ENCODE data around the gene FRG2C.
"Not testable (repeated sequence)": the region's sequence is repeated elsewhere in the genome, so short reads cannot be mapped to it uniquely, and the experiment has no call there.

FRG2C gene

DNA sequence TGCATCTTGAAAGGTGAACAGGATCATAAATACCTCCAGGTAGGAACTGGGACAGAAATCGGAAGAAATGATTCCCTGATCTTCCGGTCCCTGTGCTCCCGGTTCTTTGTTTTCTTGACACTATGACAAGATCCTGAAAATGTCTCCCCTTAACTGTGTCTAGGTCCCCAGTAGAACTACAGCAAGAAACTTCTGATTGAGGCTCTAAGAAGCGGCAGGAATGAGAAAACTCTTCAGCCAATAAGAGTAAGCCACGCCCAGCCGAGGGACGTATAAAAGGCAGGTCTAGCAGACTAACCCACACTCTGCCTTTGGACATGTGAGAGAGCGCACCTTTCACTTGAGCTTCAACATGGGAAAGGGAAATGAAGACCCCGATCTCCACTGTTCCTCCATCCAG lies at the start of gene FRG2C:
TSS of gene FRG2C (plus strand) at position 301 of the 400 bp plus-strand sequence. CDS start at position 353, 52 bp downstream.
- not testable (repeated sequence) for DNase-seq

DNA sequence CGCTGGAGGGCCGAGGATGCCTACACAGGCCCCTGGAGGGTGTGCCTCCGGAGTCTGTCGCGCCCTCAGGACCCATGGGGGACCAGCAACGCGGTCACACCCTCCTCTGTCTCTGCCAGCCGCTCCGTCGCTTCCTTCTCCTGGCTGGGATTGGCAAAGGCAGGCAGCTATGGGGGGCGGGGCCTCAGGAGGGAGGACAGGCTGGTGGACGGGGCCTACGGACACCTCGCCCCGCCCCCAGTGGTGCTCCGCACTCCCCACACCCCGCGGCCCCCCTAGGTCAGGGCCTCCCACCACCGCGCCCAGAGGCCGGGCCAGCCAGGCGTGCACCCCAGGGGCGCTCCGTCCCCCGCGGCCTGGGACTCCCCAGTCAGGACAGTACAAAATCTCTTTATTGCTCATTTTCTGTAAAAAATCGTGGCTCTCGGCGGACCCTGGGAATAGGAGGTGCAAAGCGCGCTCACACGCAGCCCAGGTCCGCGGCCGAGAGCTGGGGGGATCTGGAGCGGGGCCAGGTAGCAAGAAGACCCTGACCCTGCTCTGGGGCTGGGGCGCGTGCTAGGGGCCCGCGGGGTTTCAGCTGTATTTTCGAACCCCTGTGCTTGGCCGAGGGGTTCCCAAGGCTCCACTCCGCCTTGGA lies 45.3 kb upstream of the FRG2C start:
- DNase-seq, result not testable (repeated sequence)

DNA sequence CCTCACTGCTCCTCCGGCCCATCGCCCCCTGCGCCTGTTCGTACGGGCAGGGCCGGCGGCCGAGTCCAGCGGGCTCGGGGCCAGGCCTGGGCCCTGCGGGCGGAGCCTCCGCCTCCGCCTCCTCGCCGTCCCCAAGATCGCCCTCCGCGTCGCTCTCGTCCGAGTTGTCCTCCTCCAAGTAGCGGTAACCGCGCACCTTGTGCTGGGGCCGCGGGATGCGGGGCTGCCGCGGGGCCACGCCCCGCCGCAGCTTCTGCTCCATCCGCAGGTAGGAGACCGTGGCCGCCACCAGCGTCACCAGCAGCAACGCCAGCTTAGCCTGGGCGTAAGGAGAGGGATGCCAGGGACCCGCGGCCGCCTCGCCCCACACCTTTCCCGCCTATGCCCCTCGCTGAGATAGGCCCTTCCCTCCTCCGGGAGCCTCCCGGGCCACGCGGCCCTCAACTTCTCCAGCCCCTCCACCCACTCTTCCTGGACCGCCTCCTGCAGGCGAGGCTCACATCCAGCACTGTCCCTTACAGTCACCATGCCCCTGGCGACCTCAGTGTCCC lies 44.6 kb upstream of the FRG2C start:
- not testable (repeated sequence) for DNase-seq

DNA sequence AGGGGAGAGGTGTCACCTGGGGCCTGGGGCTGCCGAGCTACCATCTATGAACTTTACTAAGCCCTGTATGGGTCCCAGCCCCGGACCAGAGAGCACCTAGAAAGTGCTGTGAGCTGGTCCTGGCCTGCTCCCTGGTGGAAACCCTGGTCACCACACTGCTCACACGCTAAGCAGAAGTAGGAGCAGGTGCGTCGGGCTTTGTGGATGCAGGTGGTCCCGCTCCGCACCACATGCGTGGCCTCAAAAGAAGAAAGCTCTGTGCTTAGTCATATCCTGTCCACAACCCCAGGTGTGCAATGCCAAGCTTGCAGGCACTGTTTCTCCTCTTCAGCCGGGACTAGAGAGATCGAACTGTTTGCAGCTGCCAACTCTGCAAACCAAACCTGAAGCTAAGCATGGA lies 42.4 kb upstream of the FRG2C start:
- DNase-seq, result not testable (repeated sequence)

DNA sequence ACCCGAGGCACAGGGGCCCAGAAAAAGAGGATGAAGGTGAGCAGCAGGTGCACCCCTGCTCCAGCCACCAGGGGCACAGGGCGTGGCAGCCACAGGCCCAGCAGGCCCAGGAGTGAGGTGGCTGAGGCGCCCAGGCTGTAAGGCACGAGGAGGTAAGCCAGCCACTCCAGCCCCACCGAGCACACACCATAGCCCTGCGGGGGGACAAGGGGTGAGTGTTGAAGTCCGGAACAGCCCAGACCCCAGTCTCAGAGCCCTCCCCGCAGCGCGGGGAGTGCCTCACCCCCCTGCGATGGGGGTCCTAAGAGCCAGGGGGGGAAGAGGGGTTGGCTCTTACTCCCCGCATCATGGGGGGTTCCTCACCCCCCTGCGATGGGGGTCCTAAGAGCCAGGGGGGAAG lies 40.5 kb upstream of the FRG2C start:
- DNase-seq, result not testable (repeated sequence)

DNA sequence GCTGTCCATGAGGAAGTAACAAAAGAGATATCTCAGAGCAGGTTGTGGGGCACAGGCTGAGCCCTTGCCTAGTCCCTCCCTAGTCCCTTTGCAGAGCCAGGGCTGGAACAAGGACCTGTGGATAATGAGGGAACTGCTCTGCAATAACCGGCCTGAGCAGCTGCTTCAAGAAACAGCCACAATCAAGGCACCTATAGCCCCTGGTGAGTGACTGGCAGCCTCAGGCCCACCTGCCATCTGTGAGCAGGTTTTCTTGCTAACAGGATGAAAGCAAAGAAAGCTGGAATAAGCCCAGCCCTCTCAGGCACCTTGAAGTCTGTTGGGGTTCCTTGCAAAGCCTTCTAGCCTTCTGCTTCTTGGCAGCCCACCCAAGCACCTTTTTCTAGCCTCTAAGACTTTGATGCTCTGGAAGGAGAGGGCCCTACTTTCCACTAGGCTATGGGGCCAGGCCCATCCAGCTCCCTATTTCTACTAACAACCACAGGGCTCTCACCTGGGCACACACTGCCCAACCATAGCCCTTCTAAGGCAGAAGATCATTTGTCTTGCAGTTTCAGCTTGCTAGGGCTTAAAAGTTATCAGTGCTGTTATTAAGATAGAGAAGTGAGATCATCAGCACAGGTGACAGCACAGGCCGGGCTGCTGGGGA lies 33.1 kb upstream of the FRG2C start:
- DNase-seq, result not testable (repeated sequence)

DNA sequence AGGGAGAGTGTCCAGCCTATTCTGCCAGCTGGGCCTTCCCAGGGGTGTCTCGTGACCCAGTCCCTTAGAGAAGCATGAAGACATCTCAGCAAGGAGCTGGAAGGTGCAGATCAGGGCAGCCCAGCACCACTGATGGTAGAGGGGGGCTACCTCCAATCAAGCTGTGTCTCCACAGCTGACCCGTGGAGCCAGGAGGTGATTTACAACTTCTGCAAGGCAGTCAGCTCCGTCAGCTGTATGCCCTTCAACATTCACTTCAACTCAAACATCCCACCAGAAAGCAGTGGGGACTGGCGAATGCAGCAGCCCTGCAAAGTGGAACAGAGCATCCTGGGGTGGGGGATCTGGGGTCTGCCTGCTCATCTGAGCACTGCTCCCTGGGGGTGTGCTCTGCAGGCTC lies 32.6 kb upstream of the FRG2C start:
- no peak for DNase-seq

DNA sequence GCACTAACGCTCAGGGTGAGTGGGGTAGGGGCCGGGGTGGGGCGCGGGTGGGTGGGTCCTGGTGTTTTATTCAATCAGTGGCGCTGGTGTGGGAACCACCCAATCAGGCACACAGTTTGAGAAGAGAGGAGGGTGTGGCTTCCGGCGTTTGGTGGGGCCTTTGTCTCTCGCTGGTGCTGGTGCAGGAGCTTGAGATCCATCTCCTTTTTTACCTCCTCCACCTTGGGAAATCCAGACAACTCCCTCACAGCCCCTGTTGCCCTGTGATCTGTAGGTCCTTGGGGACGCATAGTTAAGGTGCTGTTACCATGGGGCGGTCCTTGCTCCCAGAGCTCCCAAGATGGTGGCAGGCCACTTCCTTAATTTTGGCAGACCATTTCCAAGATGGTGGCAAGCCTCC lies 25.2 kb upstream of the FRG2C start:
- not testable (repeated sequence) for DNase-seq

DNA sequence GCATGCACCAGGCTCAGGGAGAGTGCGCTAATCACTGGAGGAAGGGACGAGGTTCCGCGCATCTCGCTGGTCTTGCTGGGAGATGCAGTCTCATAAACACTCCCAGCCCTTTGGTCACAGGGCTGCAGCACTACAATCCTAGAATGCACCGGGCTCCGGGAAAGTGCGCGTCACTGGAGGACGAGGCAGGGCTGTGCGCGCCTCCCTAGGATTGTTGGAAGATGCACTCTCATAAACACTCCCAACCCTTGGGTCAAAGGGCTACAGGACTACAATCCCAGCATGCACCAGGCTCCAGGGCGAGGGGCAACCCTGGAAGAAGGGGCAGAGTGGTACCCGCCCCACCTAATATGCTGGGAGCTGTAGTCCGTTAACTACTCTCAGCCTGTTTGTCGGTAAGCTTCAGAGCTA lies 23.0 kb upstream of the FRG2C start:
- not testable (repeated sequence) for DNase-seq

DNA sequence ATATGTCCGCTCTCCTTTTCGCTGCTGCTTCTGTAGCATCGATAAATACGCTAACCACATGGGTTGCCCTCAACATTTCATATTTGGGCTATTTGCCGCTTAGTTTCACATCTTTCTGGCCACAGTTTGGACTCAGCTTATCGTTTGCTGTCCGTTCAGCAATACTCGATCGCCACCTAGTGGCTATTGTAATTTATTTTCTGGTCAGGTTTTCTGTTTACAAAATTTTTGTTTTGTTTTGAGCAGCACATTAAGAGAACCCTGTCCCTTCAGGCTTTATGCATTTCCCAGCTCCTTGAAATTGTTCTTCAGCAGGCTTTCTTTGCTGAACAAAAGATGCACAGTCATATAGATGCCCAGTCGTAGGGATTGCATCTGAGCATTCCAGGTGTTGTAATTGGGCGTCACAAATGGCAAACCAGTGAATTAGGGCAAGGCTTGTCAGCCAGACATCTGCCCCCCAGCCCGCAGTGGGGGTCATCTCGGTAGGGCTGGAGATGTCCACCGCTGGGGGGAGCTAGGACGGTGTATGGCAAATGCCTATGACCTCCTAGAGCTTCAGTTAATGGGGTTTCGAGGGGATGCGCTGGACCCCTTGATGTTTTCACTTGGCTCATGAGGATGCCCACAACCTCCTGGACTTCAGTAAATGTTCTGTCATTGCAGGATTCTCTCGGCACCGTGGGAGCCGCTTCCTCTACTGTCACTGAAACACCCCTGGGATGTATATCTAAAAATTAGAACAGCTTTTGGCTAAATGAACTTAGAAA lies 20.9 kb upstream of the FRG2C start:
- not testable (repeated sequence) for DNase-seq

DNA sequence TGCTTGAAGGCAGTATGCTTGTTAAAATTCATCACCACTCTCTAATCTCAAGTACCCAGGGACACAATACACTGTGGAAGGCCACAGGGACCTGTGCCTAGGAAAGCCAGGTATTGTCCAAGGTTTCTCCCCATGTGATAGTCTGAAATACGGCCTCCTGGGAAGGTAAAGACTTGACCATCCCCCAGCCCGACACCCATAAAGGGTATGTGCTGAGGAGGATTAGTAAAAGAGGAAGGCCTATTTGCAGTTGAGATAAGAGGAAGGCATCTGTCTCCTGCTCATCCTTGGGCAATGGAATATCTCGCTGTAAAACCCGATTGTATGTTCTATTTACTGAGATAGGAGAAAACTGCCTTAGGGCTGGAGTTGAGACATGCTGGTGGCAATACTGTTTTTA lies 18.6 kb upstream of the FRG2C start:
- not testable (repeated sequence) for DNase-seq

DNA sequence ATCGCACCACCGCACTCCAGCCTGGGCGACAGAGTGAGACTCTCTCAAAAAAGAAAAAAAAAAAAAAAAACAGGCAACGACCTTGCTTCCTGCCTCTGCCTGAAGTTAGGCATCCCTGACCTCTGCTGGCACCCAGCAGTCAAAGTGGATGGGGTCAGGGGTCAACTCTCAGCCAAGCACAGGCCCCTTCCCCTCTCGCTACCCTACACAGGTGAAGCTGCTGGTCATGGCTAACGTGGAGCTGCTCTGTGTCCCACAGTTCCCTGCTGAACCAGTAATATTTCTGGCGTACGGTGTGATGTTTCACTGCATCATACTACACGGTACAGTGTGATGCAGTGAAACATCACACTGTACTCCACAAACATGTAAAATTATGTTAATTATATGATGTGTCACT lies 13.9 kb upstream of the FRG2C start:
- DNase-seq, result no peak

DNA sequence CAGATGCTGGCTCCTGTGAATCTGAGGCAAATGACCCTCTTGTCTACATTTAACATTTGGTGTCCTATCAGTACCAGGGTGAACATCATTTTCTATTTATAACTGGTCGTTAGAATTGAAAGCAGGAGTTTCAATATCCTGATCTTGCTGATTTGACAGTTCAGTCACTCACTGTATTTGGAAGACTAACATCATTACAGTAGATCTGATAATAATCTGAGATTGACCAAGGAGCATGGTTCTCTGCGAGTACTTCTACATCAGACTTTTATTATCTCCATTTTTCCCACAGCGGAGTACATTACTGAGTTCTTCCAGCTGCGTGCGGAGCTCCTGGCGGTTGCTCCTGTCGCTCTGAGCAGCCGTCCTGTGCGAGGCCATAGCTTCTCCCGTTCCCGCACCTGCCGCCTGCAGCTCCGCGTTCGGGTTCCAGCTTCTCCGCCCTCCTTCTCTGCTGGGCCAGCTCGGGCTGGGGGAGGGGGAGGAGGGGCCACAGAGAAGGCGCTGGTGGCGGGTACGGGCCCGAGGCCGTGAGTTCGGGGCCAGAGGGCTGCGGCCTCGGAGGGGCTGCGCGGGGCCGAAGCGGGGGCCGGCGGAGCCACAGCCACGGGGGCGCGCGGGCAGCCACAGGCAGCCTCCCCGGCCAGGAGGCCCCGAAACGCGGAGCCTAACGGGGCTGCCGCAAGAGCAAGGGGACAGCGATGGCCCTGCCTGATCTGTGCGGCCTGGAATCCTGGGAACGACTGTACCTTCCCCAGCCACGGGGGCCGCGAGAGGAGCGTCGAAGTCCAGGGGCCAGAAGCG lies 8.8 kb upstream of the FRG2C start:
- DNase-seq, result not testable (repeated sequence)

DNA sequence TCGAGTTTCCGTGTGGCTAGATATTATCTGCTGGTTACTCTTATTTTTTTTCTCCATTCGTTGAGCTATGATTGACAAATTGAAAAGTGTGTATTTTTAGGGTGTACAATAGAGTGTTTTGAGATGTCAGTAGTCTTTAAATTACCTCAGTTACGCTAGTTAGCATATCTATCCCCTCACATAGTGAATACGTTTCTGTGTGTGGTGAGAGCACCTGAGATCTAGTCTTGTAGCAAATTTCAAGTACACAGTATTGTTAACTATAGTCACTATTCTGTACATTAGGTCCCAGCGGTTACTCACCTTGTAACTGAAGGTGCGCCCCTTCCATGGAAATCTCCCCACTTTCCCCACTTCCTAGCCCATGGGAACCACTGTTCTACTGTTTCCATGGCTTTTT lies 8.2 kb upstream of the FRG2C start:
- not testable (repeated sequence) for DNase-seq

DNA sequence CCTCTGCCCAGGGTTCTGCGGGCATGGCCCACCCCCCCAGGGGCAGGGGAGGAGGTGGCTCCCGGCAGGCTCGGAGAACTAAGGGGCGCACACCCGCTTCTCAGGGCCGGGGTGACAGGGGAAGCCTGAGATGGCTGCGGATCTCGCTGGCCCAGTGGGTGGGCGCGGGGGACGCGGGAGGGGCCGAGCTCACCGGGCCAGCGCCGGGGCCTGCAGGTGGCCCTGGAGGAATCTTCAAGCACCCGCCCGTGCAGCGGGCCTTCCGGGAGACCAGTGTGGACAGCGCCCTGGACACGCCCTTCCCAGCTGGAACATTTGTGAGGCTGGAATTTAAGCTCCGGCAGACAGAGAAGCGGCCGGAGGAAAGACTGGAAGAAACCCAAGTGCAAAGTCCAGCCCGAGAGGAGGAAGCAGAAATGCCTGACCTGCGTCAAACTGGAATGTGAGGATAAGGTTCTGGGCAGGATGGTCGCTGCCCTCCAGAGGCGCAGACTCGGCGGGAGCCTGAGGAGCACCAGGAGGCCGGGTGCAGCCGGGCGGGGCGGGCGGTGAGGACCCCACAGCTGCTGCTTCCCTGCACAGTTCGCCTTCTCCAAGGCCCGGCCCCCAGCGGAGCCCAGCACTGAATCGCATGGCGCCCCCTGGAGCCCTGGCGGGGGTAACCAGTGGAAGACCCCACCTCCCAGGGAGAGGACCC lies 5.6 kb upstream of the FRG2C start:
- DNase-seq, result not testable (repeated sequence)

DNA sequence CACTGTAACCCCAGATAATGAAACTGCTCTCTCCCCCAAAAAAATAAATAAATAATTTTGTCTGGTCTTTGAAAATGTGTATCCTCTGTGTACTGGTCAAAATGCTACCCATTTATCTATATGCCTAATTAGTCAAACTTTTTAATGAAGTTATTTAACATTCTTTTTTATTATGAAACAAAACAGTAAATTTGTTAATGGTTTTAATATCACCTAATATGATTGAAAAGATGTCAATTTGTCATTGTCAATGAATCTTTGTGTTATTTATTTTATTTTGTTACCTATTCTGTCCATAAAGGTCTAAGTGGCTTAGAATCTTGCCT lies 5.1 kb upstream of the FRG2C start:
- not testable (repeated sequence) for DNase-seq

DNA sequence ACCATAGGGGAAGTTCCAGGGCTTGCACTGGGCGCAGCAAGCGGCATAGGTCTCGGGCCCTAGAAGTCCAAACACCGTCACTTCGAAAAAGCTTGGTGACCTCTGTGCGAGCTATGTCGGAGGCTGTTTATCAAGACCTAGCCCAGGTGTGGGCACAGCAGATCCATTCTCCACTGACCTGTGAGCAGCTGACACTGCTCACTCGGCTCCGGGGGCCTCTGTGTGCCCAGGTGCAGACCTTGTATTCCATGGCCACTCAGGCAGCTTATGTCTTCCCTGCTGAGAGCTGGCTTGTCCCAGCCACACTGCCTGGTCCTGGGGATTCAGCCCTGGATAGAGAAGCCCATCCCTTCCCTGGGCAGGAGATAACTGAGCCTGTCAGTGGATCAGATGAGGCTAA lies 1.5 kb downstream of the FRG2C start:
- not testable (repeated sequence) for DNase-seq

DNA sequence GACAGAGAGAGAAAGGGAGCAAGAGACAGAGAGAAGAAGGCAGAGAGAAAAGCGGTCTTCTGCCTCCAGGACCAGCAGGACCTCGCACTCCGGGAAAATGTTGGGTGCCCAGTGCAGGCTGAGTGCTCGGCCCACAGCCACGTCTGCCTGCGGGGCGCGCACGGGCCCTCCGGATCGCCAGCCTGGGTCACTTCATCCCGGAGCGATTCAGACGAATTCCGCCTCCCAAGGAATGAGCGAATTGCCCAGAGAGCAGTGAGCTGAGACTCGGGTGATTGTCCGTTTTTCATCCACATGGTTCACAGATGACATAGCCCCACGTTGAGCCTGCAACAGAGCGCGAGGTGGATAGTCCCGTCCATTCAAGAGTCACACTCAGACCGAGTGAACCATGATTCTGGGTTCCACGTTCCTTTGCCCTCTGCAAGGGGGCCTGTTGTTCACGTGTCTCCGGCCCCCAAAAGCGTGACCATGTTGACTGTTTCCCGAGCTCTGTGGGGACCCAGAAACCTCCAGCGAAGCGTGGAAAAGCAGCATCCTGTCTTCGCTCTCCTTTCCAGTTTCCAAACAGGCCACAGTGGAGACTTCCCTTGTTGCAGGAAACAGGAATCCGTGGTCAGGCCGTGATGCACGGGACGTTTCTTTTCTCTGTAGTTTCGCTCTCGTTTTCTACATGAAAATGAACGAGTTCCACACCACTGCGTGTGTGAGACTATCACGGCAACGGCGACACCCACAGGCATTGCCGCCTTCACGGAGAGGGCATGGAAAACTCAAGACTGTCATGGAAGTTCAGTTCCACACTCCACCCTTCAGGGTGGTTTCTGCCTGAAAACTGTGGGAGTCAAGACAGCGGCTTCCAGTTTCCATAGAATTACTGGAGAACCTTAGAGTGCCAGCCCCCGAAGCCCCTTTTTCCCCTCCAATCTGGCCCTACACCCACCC lies 3.9 kb downstream of the FRG2C start:
- not testable (repeated sequence) for DNase-seq

DNA sequence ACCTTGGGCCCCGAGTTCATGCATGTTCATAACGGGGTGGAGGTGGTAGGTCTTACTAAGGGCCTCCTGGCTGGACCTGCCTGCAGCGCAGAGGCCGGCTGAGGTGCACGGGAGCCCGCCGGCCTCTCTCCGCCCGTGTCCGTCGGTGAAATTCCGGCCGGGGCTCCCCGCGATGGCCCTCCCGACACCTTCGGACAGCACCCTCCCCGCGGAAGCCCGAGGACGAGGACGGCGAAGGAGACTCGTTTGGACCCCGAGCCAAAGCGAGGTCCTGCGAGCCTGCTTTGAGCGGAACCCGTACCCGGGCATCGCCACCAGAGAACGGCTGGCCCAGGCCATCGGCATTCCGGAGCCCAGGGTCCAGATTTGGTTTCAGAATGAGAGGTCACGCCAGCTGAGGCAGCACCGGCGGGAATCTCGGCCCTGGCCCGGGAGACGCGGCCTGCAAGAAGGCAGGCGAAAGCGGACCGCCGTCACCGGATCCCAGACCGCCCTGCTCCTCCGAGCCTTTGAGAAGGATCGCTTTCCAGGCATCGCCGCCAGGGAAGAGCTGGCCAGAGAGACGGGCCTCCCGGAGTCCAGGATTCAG lies 4.7 kb downstream of the FRG2C start:
- not testable (repeated sequence) for DNase-seq

Measured in NCI-H526 (cell line).